ENCODE data around the gene CARD11.

- TF ChIP-seq POLR2A (IDR thresholded peaks at IDR 0.05; ENCODE audit: borderline replicate concordance, extremely low read depth, insufficient read depth, insufficient read length) (no peak), EZH2 (IDR thresholded peaks at IDR 0.05) (no peak), JUND (IDR thresholded peaks at IDR 0.05) (no peak), SIN3A (IDR thresholded peaks at IDR 0.05; ENCODE audit: low read depth) (no peak), YY1 (IDR thresholded peaks at IDR 0.05; ENCODE audit: extremely low read depth, insufficient replicate concordance, low read depth, low read length) (no peak)
Observed at GRCh38 chr7:3039787-3040186, 3.9 kb downstream of the CARD11 start.
